Endothelial cell of umbilical vein (primary cell): ENCODE results near the gene DEFB131B.

ENCODE experiments used
- EZH2 ChIP-seq: IDR thresholded peaks from 2 replicates; pipeline ENCODE4 v1.6.1; 2012; ENCODE audit warnings: borderline replicate concordance, low read depth, mild to moderate bottlenecking, moderate library complexity, low read length, inconsistent platforms; ENCODE audit not compliant: severe bottlenecking
- FOS ChIP-seq: IDR thresholded peaks from 2 replicates; pipeline ENCODE4 v1.6.1; 2011; ENCODE audit warnings: mild to moderate bottlenecking, low read length, moderate library complexity, borderline replicate concordance; ENCODE audit not compliant: insufficient read depth
- MYC ChIP-seq: IDR thresholded peaks from one replicate; pipeline ENCODE4 v1.6.1; 2011; ENCODE audit warnings: mild to moderate bottlenecking, low read depth, low read length
- POLR2A ChIP-seq: IDR thresholded peaks from 2 replicates; pipeline ENCODE4 v1.6.1; 2012; ENCODE audit warnings: low read depth, mild to moderate bottlenecking, control low read depth, low read length
- POLR2AphosphoS5 ChIP-seq: IDR thresholded peaks from 2 replicates; pipeline ENCODE4 v1.6.1; 2012; ENCODE audit warnings: low read depth, mild to moderate bottlenecking, control low read depth, low read length, moderate library complexity; ENCODE audit not compliant: insufficient read depth
- TF ChIP-seq, protein P1 (sequence below), 2 donors: IDR thresholded peaks; 1 replicate in 1 of 2; 2 replicates in 1 of 2; pipeline ENCODE4 v1.5.1; 2011; ENCODE audit warnings: low read length in 2 of 2, mild to moderate bottlenecking in 2 of 2, moderate library complexity in 2 of 2, control low read depth in 1 of 2, inconsistent platforms in 1 of 2, low read depth in 1 of 2; ENCODE audit not compliant: insufficient read depth in 1 of 2; ENCODE audit errors: extremely low read depth in 1 of 2
- TF ChIP-seq, protein P2 (sequence below): IDR thresholded peaks from 2 replicates; pipeline ENCODE4 v1.6.1; 2011; ENCODE audit not compliant: insufficient read depth, insufficient read length

DNA sequence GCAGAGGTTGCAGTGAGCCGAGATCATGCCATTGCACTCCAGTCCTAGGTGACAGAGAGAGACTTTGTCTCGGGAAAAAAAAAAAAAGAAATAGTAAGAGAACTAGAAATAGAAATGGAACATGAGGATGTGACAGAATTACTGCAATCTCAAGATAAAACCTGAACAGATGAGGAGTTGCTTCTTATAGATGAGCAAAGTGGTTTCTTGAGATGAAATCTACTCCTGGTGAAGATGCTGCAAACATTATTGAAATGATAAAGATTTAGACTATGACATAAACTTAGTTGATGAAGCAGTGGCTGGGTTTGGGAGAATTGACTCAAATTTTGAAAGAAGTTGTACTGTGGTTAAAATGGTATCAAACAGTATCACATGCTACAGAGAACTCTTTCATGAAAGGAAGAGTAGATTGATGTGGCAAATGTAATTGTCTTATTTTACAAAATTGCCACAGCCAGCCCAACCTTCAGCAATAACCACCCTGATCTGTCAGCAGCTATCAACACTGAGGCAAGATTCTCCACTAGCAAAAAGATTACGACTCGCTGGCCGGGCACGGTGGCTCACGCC, 36.5 kb downstream of the DEFB131B start:
- TF ChIP-seq POLR2A (no peak), MYC (no peak), FOS (no peak), POLR2AphosphoS5 (no peak), EZH2 (no peak)
- TF ChIP-seq, protein P1, sequence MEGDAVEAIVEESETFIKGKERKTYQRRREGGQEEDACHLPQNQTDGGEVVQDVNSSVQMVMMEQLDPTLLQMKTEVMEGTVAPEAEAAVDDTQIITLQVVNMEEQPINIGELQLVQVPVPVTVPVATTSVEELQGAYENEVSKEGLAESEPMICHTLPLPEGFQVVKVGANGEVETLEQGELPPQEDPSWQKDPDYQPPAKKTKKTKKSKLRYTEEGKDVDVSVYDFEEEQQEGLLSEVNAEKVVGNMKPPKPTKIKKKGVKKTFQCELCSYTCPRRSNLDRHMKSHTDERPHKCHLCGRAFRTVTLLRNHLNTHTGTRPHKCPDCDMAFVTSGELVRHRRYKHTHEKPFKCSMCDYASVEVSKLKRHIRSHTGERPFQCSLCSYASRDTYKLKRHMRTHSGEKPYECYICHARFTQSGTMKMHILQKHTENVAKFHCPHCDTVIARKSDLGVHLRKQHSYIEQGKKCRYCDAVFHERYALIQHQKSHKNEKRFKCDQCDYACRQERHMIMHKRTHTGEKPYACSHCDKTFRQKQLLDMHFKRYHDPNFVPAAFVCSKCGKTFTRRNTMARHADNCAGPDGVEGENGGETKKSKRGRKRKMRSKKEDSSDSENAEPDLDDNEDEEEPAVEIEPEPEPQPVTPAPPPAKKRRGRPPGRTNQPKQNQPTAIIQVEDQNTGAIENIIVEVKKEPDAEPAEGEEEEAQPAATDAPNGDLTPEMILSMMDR (IDR thresholded peaks at IDR 0.05; ENCODE audit: extremely low read depth in 1 of 2, insufficient read depth in 1 of 2, low read depth in 1 of 2, low read length in 2 of 2) = no peak
- TF ChIP-seq, protein P2, sequence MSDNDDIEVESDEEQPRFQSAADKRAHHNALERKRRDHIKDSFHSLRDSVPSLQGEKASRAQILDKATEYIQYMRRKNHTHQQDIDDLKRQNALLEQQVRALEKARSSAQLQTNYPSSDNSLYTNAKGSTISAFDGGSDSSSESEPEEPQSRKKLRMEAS = no peak
